Measurements from ENCODE around the gene RCAN2. TPM values are rescaled to one million over a fixed set of nuclear protein-coding genes. Genes with fewer than 3 reads are reported as not detected.

Gene RCAN2
- total and polyA plus RNA-seq, 2 donors (not counting 1 experiment from before 2014, with no cell fraction given), result not detected

DNA sequence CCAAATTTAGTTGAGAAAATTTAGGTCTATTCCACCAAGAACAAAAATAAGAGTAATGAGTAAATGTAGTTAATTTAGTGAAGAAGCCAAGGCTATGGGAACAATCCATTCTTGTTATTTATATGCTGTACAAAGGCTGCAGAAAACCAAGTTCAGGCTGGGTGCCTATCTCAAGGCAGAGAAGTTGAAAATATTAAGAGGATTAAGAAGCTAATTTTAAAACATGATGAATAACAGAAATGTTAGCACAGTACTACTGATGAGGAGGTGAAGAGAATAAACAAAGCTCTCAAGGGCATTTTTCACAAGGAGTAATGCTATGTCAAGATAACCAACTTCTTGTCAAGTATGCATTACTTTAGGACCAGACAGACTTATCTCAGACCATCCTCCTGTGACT lies 68.6 kb downstream of the RCAN2 start:
- Histone ChIP-seq H3K27me3 (replicated peaks in 1 of 4; ENCODE audit: control extremely low read depth in 1 of 4, control insufficient read depth in 3 of 4, insufficient read depth in 4 of 4, low read length in 3 of 4) (no peaks in the 10 kb centered on the region), H3K9ac (ENCODE audit: low read length) (no peak overlapping the region), H2AFZ (ENCODE audit: insufficient read depth, low read depth, low read length, poor library complexity, severe bottlenecking) (no peak overlapping the region), H3K4me2 (replicated peaks; ENCODE audit: low read depth, low read length, poor library complexity, severe bottlenecking) (no peak overlapping the region), H4K20me1 (ENCODE audit: control insufficient read depth, insufficient read depth, low read length, poor library complexity, severe bottlenecking) (no peaks in the 10 kb centered on the region), H3K4me1 (ENCODE audit: control insufficient read depth in 2 of 2, insufficient read depth in 2 of 2, low read length in 2 of 2) (no peaks in the 10 kb centered on the region), H3K27ac (ENCODE audit: low read length in 2 of 2) (no peak overlapping the region), H3K79me2 (ENCODE audit: control insufficient read depth, insufficient read depth, low read length) (no peaks in the 10 kb centered on the region), H3K4me3 (ENCODE audit: control extremely low read depth in 1 of 5, extremely low read depth in 1 of 5, insufficient read depth in 1 of 5, low read depth in 2 of 5, low read length in 4 of 5) (no peak overlapping the region), H3K9me3 (ENCODE audit: control extremely low read depth in 1 of 3, control insufficient read depth in 2 of 3, insufficient read depth in 1 of 3, low read length in 2 of 3) (no peaks in the 10 kb centered on the region), H3K36me3 (replicated peaks in 1 of 2; ENCODE audit: control extremely low read depth in 1 of 2, control insufficient read depth in 1 of 2, extremely low read depth in 1 of 2, insufficient read depth in 2 of 2, low read length in 1 of 2) (no peaks in the 10 kb centered on the region)
- ChIA-PET POLR2A (no interaction called here), CTCF (interaction anchor here (1.0 to 2.9 kb wide), 2 partner anchors 12 to 14 kb away, joined by 5 to 6 read pairs; no protein-coding TSS in a partner anchor)
- Mint-ChIP-seq H3K27me3 (peaks cover 7% of the 10 kb centered on the region), H3K9me3 (ENCODE audit: insufficient read depth) (no peaks in the 10 kb centered on the region), H3K27ac (no peak overlapping the region), H3K4me3 (no peak overlapping the region), H3K4me1 (no peaks in the 10 kb centered on the region)
- ATAC-seq (ENCODE audit: low read depth) (no peak), DNase-seq (no peak)
- intact Hi-C loops (cut with micrococcal nuclease), result no loop called here
- no peak for TF ChIP-seq EZH2 (IDR thresholded peaks at IDR 0.05; ENCODE audit: borderline replicate concordance, insufficient read depth, low read depth, low read length, poor library complexity, severe bottlenecking)
- TF ChIP-seq, protein P1, sequence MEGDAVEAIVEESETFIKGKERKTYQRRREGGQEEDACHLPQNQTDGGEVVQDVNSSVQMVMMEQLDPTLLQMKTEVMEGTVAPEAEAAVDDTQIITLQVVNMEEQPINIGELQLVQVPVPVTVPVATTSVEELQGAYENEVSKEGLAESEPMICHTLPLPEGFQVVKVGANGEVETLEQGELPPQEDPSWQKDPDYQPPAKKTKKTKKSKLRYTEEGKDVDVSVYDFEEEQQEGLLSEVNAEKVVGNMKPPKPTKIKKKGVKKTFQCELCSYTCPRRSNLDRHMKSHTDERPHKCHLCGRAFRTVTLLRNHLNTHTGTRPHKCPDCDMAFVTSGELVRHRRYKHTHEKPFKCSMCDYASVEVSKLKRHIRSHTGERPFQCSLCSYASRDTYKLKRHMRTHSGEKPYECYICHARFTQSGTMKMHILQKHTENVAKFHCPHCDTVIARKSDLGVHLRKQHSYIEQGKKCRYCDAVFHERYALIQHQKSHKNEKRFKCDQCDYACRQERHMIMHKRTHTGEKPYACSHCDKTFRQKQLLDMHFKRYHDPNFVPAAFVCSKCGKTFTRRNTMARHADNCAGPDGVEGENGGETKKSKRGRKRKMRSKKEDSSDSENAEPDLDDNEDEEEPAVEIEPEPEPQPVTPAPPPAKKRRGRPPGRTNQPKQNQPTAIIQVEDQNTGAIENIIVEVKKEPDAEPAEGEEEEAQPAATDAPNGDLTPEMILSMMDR (IDR thresholded peaks at IDR 0.05), result no peak

DNA sequence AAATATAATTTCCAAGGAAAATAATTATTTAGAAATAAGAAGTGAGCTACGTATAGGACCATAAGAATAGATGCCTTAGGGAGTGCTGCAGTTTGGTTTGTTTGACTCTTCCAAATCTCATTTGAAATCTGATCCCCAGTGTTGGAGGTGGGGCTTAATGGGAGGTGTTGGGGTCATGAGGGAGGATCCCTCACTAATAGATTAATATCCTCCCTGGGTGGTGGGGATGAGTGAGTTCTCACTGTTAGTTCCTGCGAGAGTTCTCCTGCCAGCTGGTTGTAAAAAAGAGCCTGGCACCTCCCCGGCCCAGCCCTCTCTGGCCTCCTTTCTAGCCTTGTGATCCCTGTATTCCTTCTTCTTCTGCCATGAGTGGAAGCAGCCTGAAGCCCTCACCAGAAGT lies 69.3 kb downstream of the RCAN2 start:
- no peak overlapping the region for H2AFZ ChIP-seq (ENCODE audit: insufficient read depth, low read depth, low read length, poor library complexity, severe bottlenecking)
- no peaks in the 10 kb centered on the region for H3K36me3 ChIP-seq (replicated peaks in 1 of 2; ENCODE audit: control extremely low read depth in 1 of 2, control insufficient read depth in 1 of 2, extremely low read depth in 1 of 2, insufficient read depth in 2 of 2, low read length in 1 of 2)
- no peaks in the 10 kb centered on the region for H3K4me1 Mint-ChIP-seq
- no peak overlapping the region for H3K4me3 ChIP-seq (ENCODE audit: control extremely low read depth in 1 of 5, extremely low read depth in 1 of 5, insufficient read depth in 1 of 5, low read depth in 2 of 5, low read length in 4 of 5)
- intact Hi-C loops (cut with micrococcal nuclease), result no loop called here
- H3K27me3 ChIP-seq (replicated peaks in 1 of 4; ENCODE audit: control extremely low read depth in 1 of 4, control insufficient read depth in 3 of 4, insufficient read depth in 4 of 4, low read length in 3 of 4), result no peaks in the 10 kb centered on the region
- ATAC-seq (ENCODE audit: low read depth) (no peak), DNase-seq (no peak)
- H3K27me3 Mint-ChIP-seq, result peaks cover 7% of the 10 kb centered on the region
- no peak overlapping the region for H3K9ac ChIP-seq (ENCODE audit: low read length)
- no peaks in the 10 kb centered on the region for H4K20me1 ChIP-seq (ENCODE audit: control insufficient read depth, insufficient read depth, low read length, poor library complexity, severe bottlenecking)
- H3K9me3 ChIP-seq (ENCODE audit: control extremely low read depth in 1 of 3, control insufficient read depth in 2 of 3, insufficient read depth in 1 of 3, low read length in 2 of 3), result no peaks in the 10 kb centered on the region
- ChIA-PET CTCF (interaction anchor here (2.9 kb wide), 1 partner anchor 14 kb away, joined by 6 read pairs; no protein-coding TSS in a partner anchor), POLR2A (no interaction called here)
- H3K27ac Mint-ChIP-seq, result no peak overlapping the region
- H3K27ac ChIP-seq (ENCODE audit: low read length in 2 of 2), result no peak overlapping the region
- no peak overlapping the region for H3K4me3 Mint-ChIP-seq
- H3K4me2 ChIP-seq (replicated peaks; ENCODE audit: low read depth, low read length, poor library complexity, severe bottlenecking), result no peak overlapping the region
- TF ChIP-seq, protein P1 (IDR thresholded peaks at IDR 0.05), result no peak
- TF ChIP-seq EZH2 (IDR thresholded peaks at IDR 0.05; ENCODE audit: borderline replicate concordance, insufficient read depth, low read depth, low read length, poor library complexity, severe bottlenecking), result no peak
- H3K9me3 Mint-ChIP-seq (ENCODE audit: insufficient read depth), result no peaks in the 10 kb centered on the region
- 83% methylated on average over 1 of the region's 3 CpGs for WGBS (ENCODE audit: insufficient coverage)
- H3K79me2 ChIP-seq (ENCODE audit: control insufficient read depth, insufficient read depth, low read length), result no peaks in the 10 kb centered on the region
- H3K4me1 ChIP-seq (ENCODE audit: control insufficient read depth in 2 of 2, insufficient read depth in 2 of 2, low read length in 2 of 2), result no peaks in the 10 kb centered on the region

Data from B cell (primary cell).